HG03025 (cell line): ENCODE measurements around the gene SLC10A1.
"Not testable (repeated sequence)": the region's sequence is repeated elsewhere in the genome, so short reads cannot be mapped to it uniquely, and the experiment has no call there.

Experiments used
- ATAC-seq: cut with Tn5 transposase; IDR thresholded peaks from one replicate; pipeline ENCODE4 v1.9.1; 2021; ENCODE audit warnings: mild to moderate bottlenecking, moderate library complexity; ENCODE audit not compliant: unreplicated experiment, low FRiP score

The SLC10A1 gene

DNA sequence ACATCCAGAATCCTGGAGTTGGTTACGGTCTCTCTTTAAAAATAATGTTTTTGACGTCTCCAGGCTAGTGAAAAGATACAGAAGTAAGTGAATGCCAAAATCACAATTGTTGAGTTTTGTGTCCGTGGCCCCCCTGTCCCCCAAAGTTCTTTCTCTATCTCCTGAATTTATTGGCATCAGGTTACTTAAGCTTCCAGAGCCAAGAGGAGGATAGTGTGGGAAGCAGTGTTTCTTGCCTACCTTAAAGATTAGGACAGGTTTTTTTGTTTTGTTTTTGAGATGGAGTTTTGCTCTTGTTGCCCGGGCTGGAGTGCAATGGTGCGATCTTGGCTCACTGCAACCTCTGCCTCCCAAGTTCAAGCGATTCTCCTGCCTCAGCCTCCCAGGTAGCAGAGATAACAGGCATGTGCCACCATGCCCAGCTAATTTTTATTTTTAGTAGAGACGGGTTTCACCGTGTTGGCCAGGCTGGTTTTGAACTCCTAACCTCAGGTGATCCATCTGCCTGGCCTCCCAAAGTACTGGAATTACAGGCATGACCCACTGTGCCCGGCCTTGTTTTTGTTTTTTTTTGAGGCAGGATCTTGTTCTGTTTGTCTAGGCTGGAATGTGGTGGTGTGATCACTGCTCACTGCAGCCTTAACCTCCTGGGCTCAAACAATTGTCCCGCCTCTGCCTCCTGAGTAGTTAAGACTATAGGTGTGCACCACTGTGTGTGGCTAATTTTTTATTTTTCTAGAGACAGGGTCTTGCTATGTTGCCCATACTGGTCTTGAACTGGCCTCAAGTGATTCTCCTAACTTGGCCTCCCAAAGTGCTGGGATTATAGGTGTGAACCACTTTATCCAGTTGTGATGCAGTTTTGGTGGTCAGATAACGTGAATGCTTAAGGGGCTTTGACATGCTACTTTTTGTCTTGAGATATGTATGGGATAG is 24.7 kb downstream of the SLC10A1 start:
- no peak for ATAC-seq

DNA sequence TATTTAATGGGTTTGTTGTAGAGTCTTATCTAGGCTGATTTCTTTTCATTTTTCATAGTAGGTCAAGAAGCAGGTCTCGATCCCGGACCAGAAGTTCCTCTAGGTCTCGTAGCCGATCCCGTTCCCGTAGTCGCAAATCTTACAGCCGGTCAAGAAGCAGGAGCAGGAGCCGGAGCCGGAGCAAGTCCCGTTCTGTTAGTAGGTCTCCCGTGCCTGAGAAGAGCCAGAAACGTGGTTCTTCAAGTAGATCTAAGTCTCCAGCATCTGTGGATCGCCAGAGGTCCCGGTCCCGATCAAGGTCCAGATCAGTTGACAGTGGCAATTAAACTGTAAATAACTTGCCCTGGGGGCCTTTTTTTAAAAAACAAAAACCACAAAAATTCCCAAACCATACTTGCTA is 25.9 kb downstream of the SLC10A1 start:
- no peak for ATAC-seq

DNA sequence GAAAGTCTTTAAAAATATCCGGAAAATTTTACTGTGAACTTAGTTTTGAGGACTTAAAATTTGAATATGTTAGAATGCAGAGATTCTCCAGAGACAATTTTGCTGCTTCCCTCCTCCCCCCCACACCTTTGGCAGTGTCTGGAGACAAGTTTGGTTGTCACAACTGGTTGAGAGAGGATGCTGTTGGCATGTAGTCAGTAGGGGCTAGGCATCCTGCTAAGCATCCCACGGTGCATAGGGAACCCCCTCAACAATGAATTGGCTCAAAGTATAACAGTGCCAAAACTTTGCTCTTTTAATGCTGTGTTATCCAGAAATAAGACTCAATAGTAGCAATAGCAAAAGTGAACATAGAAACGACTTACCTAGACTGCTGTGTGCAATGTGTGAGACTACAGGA is 26.5 kb downstream of the SLC10A1 start:
- no peak for ATAC-seq

DNA sequence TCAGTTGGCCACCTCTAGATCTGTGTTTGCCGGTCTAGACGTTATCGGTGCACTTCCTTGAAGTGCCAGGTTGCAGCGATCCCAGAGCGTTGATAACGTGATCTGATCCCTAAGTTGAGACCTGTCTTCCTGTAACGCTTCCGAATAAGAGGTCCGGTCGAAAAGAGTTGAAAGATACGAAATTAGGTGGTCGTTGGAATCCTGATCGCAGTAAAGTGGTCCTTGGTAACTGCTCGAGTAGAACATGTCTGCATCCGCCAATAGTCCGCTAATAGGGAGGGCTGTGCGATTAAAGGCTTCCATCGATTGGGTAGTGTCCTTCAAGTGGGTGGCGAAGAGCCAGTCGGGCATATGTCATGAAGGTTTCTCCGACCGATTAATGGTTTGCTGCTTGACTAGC is 27.4 kb downstream of the SLC10A1 start:
- ATAC-seq: no peak

DNA sequence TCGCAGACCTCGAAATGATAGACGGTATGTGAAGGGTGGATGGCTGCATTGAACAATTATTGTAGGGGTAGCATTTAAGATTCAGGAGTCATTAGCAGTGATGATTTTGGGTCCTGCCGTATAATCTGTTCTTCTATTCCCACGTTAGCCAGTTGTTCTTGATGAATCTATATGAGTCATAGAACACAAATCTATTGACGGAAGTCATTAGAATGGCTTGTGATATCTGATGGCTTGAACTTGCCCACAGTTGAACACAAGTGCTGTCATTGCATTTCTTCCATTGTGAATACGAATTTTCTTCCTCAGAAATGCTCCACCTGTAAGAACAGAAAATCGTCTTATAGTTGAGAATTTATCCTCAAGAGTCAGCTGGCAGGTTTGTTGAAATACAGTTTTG is 28.2 kb downstream of the SLC10A1 start:
- no peak for ATAC-seq

DNA sequence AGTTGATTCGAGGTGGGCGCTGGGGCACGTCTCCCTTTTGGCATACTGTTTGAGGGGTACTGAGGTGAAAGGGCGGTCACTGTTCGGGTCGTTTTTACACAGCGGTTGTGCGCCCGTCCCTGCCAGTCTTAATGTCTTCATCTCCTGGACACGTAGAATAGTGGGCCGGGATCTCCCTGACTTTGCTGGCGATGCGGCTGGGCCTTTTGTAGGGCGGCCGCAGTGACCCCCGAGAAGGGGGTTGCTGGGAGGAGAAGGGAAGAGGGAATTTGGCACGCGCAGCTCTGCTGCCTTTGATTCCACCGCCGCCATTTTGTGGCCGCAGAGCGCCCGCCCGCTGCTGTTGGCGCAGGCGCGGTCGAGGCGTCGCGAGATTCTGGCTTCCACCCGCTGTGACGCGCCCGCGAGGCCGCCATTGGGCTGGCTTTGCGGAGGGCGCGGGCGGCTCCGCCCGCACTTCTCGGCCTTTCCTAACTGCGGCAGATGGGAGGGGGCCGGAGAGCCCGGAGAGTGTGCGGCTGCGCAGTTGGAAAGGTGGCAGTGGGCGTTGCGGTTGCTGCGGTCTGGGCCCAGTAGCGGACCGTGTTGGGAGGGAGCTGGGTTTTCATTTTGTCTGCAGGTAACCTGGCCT is 29.6 kb downstream of the SLC10A1 start:
- ATAC-seq: peak; percentile 70

GRCh38 chr14:69766984-69767368 is 30.1 kb downstream of the SLC10A1 start, which contains the start of gene SRSF5:
Gene SRSF5 (plus strand): TSS chr14:69767142. CDS start chr14:69768157, 1,015 bp downstream.
- ATAC-seq: peak; percentile 89

DNA sequence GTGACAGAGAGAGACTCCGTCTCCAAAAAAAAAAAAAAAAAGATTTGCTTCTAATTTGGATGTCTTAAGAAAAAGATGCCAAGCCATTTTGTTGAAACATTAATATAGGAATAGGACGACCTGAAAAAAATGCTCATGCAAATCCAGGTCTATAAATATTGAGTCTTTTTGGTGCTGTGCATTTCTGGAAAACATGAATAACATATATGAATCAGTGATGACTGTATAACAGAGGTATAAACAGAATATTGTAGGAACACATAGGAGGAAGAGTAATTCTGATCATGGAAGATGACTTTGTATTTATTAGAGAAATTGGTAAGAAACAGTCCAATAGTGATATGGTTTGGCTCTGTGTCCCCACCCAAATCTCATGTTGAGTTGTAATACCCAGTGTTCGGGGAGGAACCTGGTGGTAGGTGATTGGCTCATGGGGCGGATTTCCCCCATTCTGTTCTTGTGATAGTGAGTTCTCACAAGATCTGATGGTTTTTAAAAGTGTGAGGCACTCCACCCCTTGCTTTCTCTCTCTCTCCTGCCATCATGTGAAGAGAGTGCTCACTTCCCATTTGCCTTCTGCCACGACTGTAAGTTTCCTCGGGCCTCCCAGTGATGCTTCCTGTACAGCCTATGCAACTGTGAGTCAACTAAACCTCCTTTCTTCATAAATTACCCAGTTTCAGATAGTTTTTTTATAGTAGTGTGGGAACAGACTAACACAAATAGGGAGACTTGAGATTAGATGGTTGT is 33.1 kb downstream of the SLC10A1 start:
- ATAC-seq: no peak

DNA sequence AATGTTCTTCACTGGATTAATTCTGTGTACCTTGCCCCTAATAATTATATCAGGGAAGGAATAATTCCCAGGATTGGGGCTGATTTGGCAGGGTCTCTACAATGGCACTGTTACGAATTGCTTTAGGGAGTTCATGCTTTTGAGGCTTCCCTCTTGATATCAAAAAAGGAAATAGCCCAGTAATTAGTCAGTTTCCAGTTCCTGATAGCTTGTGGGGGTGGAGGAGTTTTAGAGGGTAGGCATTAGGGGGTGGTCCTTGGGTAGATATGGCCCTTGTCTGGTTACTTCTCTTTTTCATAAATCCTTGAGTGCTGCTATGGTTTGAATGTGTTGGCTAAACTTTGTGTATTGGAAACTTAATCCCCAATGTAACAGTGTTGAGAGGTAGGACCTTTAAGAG is 36.2 kb downstream of the SLC10A1 start:
- no peak for ATAC-seq

DNA sequence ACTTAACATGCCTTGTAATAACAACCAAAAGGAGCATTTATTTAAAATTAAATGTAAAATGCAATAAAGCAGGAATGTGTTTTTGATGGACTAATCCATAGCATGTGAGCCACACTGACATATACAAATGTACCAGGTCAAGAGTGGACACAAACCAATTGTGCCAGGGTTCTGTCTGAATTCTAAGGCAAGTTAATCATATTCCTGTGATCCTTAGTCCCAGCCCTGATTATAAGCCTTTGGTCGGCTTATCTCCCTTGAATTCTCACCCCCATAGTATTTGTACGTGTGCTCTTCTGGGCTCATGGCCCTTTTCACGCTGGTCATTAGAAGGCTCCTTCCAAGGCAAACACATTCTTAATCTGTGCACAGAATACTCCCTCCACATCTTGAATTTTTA is 40.7 kb downstream of the SLC10A1 start:
- no peak for ATAC-seq

DNA sequence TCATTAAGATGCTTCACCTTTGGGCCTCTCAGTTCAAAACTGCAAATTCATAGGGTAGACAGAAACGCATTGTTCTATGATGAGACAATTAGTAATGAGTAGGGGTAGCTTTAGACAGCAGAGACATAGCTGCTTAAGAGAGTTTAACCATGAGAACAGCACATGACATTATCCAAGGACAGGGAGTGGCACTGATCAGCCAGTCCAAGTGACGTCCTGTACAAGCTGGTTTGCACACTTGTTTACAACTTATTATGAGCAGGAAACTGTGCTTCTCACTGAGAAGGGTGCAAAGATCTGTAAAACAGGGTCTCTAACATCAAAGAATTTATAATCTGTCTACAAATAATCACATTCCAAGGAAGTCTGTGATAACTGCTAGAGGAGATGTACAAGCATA is 41.3 kb downstream of the SLC10A1 start:
- ATAC-seq: no peak

GRCh38 chr14:69755296-69755695 is 41.7 kb downstream of the SLC10A1 start:
- no peak for ATAC-seq

DNA sequence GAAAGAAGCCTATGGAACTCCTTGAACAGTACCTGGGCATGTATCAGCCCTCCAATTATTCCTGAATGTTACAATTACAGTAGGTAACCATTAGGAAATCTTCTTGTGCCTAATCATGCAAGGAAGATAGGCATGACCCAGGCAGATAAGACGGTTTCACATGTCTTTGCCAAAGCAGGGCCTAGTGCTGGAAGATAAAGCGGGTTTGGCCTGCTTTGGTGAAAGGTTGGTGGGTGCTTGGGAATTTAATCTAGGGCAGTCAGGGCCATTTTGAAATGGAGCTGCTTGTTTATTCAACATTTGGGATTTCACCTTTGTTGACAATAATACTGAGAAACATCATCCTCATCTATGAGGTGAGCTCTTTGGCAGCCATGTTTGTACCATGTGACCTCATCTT is 42.6 kb downstream of the SLC10A1 start:
- ATAC-seq: no peak

DNA sequence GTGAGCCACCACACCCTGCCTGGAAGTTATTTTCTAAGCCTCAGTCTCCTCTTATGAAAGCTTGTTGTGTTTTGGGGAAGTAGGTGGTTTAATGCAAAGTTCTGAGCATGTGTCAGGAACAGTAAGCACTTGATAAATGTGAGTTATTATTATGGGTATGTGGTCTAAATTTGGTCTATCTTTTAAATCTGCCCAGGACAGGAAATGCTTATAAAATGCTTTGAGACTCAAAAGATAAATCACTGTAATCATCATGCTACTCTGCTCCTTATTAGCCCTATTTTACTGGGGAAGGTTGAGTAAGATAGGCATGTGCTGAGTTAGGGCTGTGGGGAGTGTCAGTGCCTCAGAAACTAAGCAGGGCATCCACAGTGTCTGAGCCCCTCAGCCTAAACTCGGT is 43.2 kb downstream of the SLC10A1 start:
- no peak for ATAC-seq

DNA sequence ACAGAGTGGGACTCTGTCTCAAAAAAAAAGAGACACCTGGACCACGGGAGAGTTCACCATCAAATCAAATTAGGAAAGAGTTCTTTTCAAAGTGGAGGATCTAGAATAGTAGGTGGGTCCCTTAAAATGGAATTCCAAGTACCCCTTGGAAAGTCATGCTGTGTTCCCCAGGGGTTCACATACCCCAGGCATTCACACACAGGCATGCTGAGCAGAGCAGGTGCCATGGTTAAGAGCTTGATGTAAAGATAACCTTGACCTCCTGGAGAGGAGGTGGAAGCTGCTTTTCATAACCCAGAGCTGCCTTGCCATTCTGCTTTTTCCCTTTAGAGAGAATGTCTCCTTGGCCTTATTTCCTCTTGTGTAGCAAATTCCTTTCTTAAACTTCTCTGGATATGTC is 44.3 kb downstream of the SLC10A1 start:
- ATAC-seq: no peak

GRCh38 chr14:69750495-69750894 is 46.5 kb downstream of the SLC10A1 start:
- ATAC-seq: no peak

- no peak for ATAC-seq
Observed at GRCh38 chr14:69749956-69750355, 47.1 kb downstream of the SLC10A1 start.

GRCh38 chr14:69741055-69741454 is 56.0 kb downstream of the SLC10A1 start:
- no peak for ATAC-seq

DNA sequence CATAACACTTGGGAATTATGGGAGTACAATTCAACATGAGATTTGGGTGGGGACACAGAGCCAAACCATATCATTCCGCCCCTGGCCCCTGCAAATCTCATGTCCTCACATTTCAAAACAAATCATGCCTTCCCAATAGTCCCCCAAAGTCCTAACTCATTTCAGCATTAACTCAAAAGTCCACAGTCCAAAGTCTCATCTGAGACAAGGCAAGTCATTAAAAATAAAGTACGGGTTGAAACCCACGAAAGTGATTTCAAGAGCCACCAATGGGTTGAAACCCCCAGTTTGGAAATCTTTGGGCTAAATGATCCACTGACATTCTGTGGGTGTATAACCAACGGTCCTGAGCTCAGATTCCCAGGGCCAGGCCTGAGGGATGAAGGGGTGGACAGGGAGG is 60.6 kb downstream of the SLC10A1 start:
- not testable (repeated sequence) for ATAC-seq

- ATAC-seq: not testable (repeated sequence)
Observed at GRCh38 chr14:69731919-69732598, 65.0 kb downstream of the SLC10A1 start.

GRCh38 chr14:69727860-69728259 is 69.2 kb downstream of the SLC10A1 start:
- no peak for ATAC-seq
